Stimulated activated CD4-positive, alpha-beta T cell treated with anti-CD3 and anti-CD28 coated beads, Interleukin-15, amount 100 ng/mL, for 48 hours (primary cell): Measurements from ENCODE around the gene BICC1.
A peak's percentile ranks its signal among the peaks of the same experiment; 100 is the strongest.

Source experiments
- DNase-seq, 2 donors: peaks; one replicate each; pipeline ENCODE4 v3.0.0-alpha.2; 2020; ENCODE audit warnings: low read depth in 2 of 2

The BICC1 gene

DNA sequence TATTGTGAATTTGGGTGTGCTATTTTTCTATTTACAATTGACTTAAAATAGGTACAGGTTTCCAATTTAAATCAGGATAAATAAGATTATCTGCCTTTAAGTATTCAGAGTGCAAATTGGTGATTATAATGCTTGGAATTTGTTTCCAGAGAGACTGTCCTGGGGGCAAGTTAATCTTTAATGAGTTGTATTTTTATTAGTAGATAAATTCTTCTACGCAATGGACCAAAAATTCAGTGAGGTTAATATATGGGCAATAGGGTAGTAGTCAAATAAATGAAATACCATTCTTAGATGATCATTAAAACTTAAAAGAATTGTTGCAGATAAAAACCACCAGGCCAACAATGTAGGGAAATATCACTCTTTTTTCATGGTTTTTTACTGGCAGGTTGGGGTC is 3.4 kb downstream of the BICC1 start:
- no peak for DNase-seq

- no peak for DNase-seq
Measured at GRCh38 chr10:58516671-58517070, 4.0 kb downstream of the BICC1 start.

DNA sequence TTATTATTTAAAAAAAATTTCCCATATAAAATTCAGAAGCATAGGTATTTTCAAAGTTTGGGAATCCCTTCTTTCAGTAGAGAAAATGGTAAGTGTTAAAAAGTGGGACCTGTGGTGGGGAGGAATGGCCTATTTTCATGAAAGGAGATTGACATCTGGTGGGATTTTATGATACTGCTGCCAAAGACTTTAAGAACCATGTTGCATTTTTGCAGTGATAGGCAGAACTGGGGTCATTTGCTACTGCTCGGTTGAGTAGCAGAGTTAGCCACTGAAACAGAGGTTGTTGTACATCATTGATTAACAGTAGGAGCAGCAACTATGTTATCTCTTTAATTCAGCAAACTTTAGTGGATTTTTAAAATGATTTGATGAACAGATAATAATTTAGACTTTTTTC is 4.4 kb downstream of the BICC1 start:
- no peak for DNase-seq

GRCh38 chr10:58517491-58518355 is 5.1 kb downstream of the BICC1 start:
- no peak for DNase-seq

DNA sequence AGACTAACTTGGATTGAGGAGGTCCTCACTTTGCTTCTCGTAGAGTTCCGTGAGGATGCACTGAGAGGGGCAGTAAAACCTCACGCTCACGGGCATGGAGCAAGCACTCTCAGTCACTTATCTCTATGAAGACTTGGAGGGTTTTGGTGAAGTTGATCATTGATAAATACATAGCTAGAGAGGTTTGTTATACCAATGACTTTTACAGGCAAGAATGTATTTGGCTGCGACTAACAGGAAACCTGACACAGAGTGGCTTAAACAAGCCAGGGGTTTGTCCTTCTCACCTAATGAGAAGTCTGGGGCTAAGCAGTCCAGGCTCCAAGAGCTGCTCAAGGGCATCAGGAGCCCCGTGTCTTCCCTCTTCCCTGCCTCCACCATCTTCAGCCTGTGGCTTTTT is 6.1 kb downstream of the BICC1 start:
- DNase-seq = no peak

GRCh38 chr10:58529077-58529728 is 16.5 kb downstream of the BICC1 start:
- no peak for DNase-seq

DNA sequence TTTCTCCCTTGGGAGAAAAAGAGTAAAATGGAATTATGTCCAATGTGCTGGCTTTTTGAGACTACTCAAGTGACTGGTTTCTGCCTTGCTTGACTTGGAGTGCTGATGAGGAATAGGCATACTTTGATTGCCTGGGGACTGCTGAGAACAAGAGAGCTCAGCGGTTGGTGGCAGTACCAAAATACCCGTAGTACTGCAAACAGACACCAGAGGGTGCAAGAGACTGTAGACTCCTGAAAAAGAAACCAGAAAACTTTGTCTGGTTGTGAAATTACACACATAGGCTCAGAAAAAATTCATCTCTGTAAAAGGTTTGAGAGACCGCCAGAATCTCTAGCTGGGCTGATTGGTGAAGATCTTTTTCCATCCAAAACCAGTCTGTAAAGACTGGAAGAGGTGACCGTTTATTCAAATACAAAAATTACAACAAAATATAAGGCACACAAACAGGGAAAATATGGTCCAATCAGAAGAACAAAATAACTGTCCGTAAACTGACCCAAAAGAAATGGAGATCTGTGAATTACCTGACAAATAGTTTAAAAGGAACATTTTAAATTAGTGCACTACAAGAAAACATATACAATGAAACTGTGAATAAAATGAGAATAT is 18.5 kb downstream of the BICC1 start:
- DNase-seq = peak; percentile 10 to 27

DNA sequence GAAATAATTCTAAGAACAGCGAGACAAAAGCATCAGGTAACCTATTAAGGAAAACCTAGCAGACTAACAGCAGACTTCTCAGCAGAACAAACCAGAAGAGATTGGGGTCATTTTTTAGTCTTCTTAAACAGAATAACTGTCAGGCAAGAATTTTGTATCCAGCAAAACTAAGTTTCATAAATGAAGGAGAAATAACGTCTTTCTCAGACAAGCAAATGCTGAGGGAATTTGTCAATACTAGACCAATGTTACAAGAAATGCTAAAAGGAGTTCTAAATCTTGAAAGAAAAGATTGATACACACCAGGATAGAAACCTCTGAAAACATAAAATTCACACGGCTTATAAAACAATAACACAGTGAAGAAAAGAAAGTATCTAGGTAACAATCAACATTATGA is 22.6 kb downstream of the BICC1 start:
- no peak for DNase-seq

GRCh38 chr10:58543141-58543540 is 30.5 kb downstream of the BICC1 start:
- DNase-seq = no peak

- DNase-seq = no peak
Measured at GRCh38 chr10:58544135-58544534, 31.5 kb downstream of the BICC1 start.

DNA sequence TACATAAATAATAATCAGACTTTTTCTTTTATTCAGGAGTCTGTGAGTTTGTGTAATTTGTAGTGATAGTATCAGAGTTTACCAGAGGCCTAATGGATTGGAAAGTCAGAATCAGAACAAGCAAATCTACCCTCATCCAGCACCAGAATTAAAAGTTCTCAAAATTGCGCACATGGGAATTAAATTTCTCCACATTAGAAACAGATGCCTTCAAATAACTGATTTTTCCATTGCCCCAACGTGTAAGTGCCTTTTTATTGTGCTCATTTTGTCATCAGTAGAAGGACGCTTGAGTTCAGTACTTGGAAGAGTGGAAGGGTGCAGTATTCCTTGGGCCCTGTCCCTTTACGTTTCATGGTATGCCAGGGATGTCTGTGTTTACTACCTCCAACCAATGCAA is 32.8 kb downstream of the BICC1 start:
- DNase-seq = no peak

DNA sequence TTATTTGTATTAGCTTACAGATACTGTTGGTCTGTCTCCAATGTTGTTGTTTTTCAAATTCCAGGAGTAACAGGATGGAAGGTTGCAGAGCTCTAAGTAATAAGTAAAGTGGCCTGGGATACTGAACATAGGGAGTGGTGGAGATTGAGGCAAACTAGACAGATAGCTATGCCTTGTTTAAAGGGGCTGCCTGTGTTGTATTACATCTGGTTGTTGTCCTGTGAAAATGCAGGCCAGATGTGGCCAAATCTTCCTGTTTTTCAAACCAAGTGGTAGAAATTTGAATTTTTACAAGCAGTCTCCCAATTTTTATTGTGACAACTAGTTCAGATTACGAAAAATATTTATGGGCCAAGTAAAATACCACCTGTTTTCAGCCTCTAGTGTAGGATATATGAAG is 33.5 kb downstream of the BICC1 start:
- DNase-seq = no peak

GRCh38 chr10:58546722-58547445 is 34.2 kb downstream of the BICC1 start:
- no peak for DNase-seq

GRCh38 chr10:58547963-58548362 is 35.3 kb downstream of the BICC1 start:
- DNase-seq = no peak

GRCh38 chr10:58554316-58554715 is 41.6 kb downstream of the BICC1 start:
- DNase-seq = no peak

GRCh38 chr10:58555170-58555929 is 42.7 kb downstream of the BICC1 start:
- DNase-seq = no peak

DNA sequence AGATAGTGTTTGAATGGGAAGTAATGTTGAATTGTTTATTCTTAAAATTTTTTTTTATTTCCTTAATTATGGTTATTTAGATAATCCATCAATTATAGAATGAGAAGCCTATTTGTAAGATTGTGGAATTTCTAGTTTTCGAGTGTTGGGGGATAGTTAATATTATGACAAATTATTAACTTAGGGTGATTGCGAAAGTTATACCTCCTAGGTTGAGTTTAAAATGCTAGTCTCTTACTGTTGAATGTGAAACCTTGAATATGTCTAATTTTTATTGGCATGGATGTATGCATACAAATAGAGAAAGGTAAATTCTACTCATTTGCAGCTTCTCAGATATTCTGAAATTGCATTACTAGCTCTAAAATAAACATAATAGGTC is 43.2 kb downstream of the BICC1 start:
- no peak for DNase-seq

DNA sequence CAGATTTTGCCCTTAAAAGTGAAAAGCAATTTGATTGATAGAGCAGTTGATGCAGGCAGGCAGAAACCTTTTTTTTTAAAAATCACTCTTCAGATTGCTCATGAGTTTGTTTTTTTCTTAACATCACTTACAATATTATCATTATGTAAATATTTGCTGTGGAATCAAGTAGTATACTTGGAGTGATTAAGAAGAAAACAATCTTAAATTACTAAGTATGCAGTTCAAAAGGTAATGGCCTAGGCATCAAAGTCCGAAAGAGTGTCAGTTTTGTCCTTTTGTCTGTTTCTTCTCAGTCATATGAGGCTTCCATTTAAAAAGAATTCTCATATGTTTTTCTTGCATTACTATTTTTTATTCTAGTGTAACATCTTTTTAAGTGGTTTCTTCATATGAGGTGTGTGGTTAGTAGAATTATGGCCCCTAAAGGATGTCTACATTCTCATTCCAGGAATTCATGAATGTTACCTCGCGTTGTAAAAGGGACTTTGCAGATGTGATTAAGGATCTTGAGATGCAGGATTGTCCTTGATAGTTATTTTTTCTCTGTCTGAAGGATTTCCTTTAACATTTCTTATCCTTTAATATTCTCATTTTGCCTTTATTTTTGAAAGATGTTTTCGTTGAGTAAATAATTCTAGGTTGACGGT is 44.0 kb downstream of the BICC1 start:
- DNase-seq = no peak

DNA sequence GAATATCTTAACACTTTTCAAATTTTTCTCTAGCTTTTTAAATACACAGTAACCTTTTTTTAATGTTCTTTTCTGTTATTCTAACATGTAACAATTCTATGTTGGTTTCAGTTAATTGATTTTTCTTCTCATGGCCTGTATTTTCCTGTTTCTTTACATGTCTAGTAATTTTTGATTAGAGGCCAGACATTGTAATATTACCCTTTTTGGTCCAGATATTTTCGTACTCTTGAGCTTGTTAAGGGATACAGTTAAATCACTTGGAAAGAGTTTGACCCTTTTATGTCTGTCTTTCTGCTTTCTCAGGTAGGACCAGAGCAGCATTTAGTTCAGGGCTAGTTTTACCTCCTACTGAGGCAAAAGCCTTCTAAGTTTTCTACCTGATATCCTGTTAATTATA is 45.0 kb downstream of the BICC1 start:
- DNase-seq = no peak

DNA sequence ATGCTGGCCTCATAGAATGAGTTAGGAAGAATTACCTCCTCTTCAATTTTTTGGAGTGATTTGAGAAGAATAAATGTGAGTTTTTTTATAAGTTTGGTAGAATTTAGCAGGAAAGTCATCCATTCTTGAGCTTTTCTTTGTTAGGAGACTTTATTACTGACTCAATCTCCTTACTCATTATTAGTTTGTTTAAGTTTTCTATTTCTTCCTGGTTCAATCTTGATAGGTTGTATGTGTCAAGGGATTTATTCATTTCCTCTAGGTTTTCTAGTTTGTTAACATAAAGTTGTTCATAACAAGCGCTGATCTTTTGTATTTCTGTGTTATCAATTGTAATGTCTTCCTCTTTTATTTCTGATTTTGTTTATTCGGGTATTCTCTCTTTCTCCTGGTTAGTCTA is 47.4 kb downstream of the BICC1 start:
- DNase-seq = no peak

GRCh38 chr10:58565271-58565670 is 52.6 kb downstream of the BICC1 start:
- no peak for DNase-seq
